Gastrocnemius medialis (tissue), 4 donors: ENCODE results near the gene FCAR. TPM values are rescaled to one million over a fixed set of nuclear protein-coding genes. Genes with fewer than 3 reads are reported as not detected.

Experiments used
- ATAC-seq, 2 donors: fragments of 150-250 bp; one replicate each; pipeline ENCODE4 v1.9.1; 2016
- DNase-seq, 2 donors: peaks; one replicate each; pipeline ENCODE4 v3.0.0-alpha.2; 2019
- H3K27ac ChIP-seq, 4 donors: fragments of 200-600 bp; sonication (generic); 1 replicate in 1 of 4; 2 replicates in 3 of 4; pipeline ENCODE4 v1.5.1; 2016 to 2018; ENCODE audit warnings: mild to moderate bottlenecking in 2 of 4, moderate library complexity in 1 of 4
- H3K27me3 ChIP-seq, 3 donors: fragments of 200-600 bp; sonication (generic) in 2 of 3; 1 replicate in 1 of 3; 2 replicates in 2 of 3; pipeline versions ENCODE4 v1.5.1 to v1.6.0; 2016 to 2019; ENCODE audit warnings: mild to moderate bottlenecking in 1 of 3, moderate library complexity in 1 of 3
- H3K36me3 ChIP-seq, 2 donors: fragments of 200-600 bp; sonication (generic) in 1 of 2; one replicate each; pipeline ENCODE4 v1.5.1; 2017 to 2018
- H3K4me1 ChIP-seq, 2 donors: fragments of 200-600 bp; sonication (generic) in 1 of 2; one replicate each; pipeline ENCODE4 v1.5.1; 2016 to 2017; ENCODE audit warnings: mild to moderate bottlenecking in 2 of 2
- H3K4me3 ChIP-seq, 4 donors: fragments of 200-600 bp; sonication (generic) in 3 of 4; 1 replicate in 1 of 4; 2 replicates in 3 of 4; pipeline ENCODE4 v1.5.1; 2016 to 2019; ENCODE audit warnings: mild to moderate bottlenecking in 2 of 4
- H3K9me3 ChIP-seq, 3 donors: fragments of 200-600 bp; sonication (generic) in 2 of 3; 1 replicate in 1 of 3; 2 replicates in 2 of 3; pipeline ENCODE4 v1.5.1; 2016 to 2019
- CTCF ChIP-seq, 5 experiments: fragments of 450-650 bp in 3 of 5; fragments of 200-600 bp in 2 of 5; sonication (generic) in 2 of 5; IDR thresholded peaks in 4 of 5; conservative IDR thresholded peaks in 1 of 5; 1 replicate in 4 of 5; 2 replicates in 1 of 5; pipeline ENCODE4 v1.5.1; 2016 to 2019; ENCODE audit warnings: antibody characterized with exemption in 5 of 5, mild to moderate bottlenecking in 3 of 5, moderate library complexity in 3 of 5
- POLR2A ChIP-seq, 2 donors: fragments of 450-650 bp; IDR thresholded peaks; one replicate each; pipeline ENCODE4 v1.6.1; 2017; ENCODE audit warnings: antibody characterized with exemption in 2 of 2, mild to moderate bottlenecking in 2 of 2, moderate library complexity in 2 of 2
- in situ Hi-C, 4 donors: fragments of 200-750 bp; cut with MboI; loops; one replicate each; pipeline versions ENCODE4 v1.15.0 to v1.8.0; 2017; ENCODE audit warnings: low sequenced_read_pairs in 4 of 4
- intact Hi-C: fragments of 100-400 bp; cut with DNase I; formaldehyde crosslinking; loops from one replicate; pipeline ENCODE4 v1.15.1; 2023; ENCODE audit warnings: low total_unique reads
- total RNA-seq, 4 donors: library from RNA; depleted of rRNA; stranded (reverse); fragments of >200 nt; gene quantifications; one replicate each; pipeline versions ENCODE4 v1.1.0 to v1.2.3, GENCODE V29; 2016

FCAR gene
- total RNA-seq, 4 donors from 2014 or later = 0.33 to 2.0 (median 0.41) TPM; not detected in 1

- ATAC-seq = no peak
- no peak overlapping the region for H3K4me3 ChIP-seq
Observed at GRCh38 chr19:54875506-54875905, 1.5 kb downstream of the FCAR start.

GRCh38 chr19:54877471-54877870, 3.4 kb downstream of the FCAR start:
- ATAC-seq (no peak), DNase-seq (no peak)
- Histone ChIP-seq H3K36me3 (no peaks in the 10 kb centered on the region), H3K27me3 (no peaks in the 10 kb centered on the region), H3K4me3 (no peak overlapping the region), H3K27ac (no peak overlapping the region), H3K9me3 (no peaks in the 10 kb centered on the region), H3K4me1 (no peaks in the 10 kb centered on the region)
- intact Hi-C loops = no loop called here
- in situ Hi-C loops = no loop called here
- no peak for TF ChIP-seq POLR2A (IDR thresholded peaks at IDR 0.05)
- no peak for TF ChIP-seq CTCF (IDR thresholded peaks at IDR 0.05 in 4 of 5, conservative IDR thresholded peaks at IDR 0.05 in 1 of 5)

More at GRCh38 chr19:54875506-54875905, 1.5 kb downstream of the FCAR start:
- Histone ChIP-seq H3K27ac (no peak overlapping the region), H3K9me3 (no peaks in the 10 kb centered on the region), H3K27me3 (no peaks in the 10 kb centered on the region), H3K4me1 (no peaks in the 10 kb centered on the region), H3K36me3 (no peaks in the 10 kb centered on the region)
- intact Hi-C loops = no loop called here
- in situ Hi-C loops = no loop called here
- no peak for TF ChIP-seq POLR2A (IDR thresholded peaks at IDR 0.05)
- no peak for TF ChIP-seq CTCF (IDR thresholded peaks at IDR 0.05 in 4 of 5, conservative IDR thresholded peaks at IDR 0.05 in 1 of 5)
- no peak for DNase-seq

DNA sequence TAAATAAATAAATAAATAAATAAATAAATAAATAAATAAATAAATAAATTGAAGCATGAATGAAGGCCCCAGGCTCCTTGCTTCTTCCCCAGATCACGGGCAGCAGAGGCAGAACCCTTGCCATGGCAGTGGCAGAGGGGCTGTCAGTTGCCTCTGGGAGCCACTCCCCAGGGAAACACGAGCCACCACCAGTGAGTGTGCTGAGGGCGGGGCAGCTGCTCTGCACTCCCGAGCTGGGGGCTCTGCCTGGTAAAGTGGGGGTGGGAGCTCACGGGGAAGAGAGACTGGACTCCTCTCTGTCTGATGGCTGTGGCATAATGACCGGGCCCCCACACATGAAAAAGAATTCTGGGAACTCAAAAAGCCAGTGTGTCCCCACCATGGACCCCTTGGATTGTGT, 7.8 kb downstream of the FCAR start:
- no peak for TF ChIP-seq POLR2A (IDR thresholded peaks at IDR 0.05)
- TF ChIP-seq CTCF (IDR thresholded peaks at IDR 0.05 in 4 of 5, conservative IDR thresholded peaks at IDR 0.05 in 1 of 5) = no peak
- Histone ChIP-seq H3K36me3 (no peaks in the 10 kb centered on the region), H3K4me1 (no peaks in the 10 kb centered on the region), H3K27ac (no peak overlapping the region), H3K9me3 (no peaks in the 10 kb centered on the region), H3K4me3 (no peak overlapping the region), H3K27me3 (no peaks in the 10 kb centered on the region)
- intact Hi-C loops = no loop called here
- DNase-seq (no peak), ATAC-seq (no peak)
- in situ Hi-C loops = no loop called here

- no peaks in the 10 kb centered on the region for H3K27me3 ChIP-seq
- intact Hi-C loops = no loop called here
- ATAC-seq = no peak
Observed at GRCh38 chr19:54882758-54883157, 8.7 kb downstream of the FCAR start.

More at GRCh38 chr19:54882758-54883157, 8.7 kb downstream of the FCAR start:
- in situ Hi-C loops = no loop called here
- Histone ChIP-seq H3K36me3 (no peaks in the 10 kb centered on the region), H3K9me3 (no peaks in the 10 kb centered on the region), H3K27ac (no peak overlapping the region), H3K4me1 (no peaks in the 10 kb centered on the region), H3K4me3 (no peak overlapping the region)
- no peak for DNase-seq
- TF ChIP-seq CTCF (IDR thresholded peaks at IDR 0.05 in 4 of 5, conservative IDR thresholded peaks at IDR 0.05 in 1 of 5) = no peak
